Neural progenitor cell (in vitro differentiated cells): ENCODE measurements around the gene ZNF800.

Source experiments
- EZH2 ChIP-seq: fragments of 200-600 bp; sonication (generic); IDR thresholded peaks from 2 replicates; pipeline ENCODE4 v1.6.1; 2017; ENCODE audit warnings: antibody characterized with exemption, mild to moderate bottlenecking, moderate library complexity
- EZH2phosphoT487 ChIP-seq: fragments of 200-600 bp; sonication (generic); IDR thresholded peaks from 2 replicates; pipeline ENCODE4 v1.6.1; 2017; ENCODE audit warnings: antibody characterized with exemption
- TF ChIP-seq, protein P1 (sequence below): fragments of 200-600 bp; sonication (generic); IDR thresholded peaks from 2 replicates; pipeline ENCODE4 v1.5.1; 2017; ENCODE audit warnings: antibody characterized with exemption, mild to moderate bottlenecking

DNA sequence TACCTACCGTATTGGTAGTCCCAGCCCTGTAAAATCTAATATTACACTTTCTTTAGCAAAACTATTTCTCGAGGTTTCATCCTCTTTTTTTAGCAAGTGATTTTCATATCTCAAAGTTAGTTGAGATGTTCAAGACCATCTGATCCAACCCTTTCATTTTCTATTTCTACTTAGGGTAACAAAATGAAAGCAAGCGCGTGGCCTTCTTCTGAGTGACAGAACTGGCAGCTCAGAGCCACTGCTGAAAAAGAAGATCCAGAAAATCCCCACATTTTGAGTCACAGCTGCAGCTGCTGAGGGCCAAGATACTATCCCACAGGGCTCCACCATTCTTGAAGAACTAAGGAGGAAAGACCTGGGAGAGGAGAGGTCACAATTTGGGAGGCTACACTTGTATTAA is 24.8 kb upstream of the ZNF800 start:
- TF ChIP-seq, protein P1, sequence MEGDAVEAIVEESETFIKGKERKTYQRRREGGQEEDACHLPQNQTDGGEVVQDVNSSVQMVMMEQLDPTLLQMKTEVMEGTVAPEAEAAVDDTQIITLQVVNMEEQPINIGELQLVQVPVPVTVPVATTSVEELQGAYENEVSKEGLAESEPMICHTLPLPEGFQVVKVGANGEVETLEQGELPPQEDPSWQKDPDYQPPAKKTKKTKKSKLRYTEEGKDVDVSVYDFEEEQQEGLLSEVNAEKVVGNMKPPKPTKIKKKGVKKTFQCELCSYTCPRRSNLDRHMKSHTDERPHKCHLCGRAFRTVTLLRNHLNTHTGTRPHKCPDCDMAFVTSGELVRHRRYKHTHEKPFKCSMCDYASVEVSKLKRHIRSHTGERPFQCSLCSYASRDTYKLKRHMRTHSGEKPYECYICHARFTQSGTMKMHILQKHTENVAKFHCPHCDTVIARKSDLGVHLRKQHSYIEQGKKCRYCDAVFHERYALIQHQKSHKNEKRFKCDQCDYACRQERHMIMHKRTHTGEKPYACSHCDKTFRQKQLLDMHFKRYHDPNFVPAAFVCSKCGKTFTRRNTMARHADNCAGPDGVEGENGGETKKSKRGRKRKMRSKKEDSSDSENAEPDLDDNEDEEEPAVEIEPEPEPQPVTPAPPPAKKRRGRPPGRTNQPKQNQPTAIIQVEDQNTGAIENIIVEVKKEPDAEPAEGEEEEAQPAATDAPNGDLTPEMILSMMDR: no peak
- TF ChIP-seq EZH2 (no peak), EZH2phosphoT487 (no peak)
